ENCODE results near the gene FCHO1. TPM values are rescaled to one million over a fixed set of nuclear protein-coding genes. Genes with fewer than 3 reads are reported as not detected.

Gene FCHO1
- total RNA-seq, 2 experiments from 2014 or later: 85.6 to 107 TPM

DNA sequence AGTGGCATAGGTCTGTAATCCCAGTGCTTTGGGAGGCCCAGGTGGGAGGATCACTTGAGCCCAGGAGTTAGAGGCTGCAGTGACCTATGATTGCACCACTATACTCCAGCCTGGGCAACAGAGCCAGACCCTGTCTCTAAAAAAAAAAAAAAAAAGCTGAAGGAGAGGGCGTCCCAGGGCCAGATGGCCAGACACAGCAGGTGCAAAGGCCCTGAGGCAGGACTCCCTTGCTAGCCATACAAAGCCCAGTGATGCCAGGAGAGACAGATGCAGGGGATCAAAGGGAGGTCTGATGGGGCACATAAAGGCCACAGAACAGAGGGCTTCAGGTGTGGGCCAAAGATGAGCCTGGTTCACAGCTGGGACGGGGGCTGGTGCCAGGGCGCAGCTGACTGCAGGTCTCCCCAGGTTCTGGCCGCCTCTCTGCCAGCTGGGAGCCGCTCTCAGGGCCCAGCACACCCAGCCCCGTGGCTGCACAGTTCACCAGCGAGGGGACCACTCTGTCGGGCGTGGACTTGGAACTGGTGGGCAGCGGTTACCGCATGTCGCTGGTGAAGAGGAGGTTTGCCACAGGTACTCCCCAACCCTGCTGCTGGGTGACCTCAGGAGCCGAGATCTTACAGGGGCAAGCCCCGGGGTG, 36.1 kb downstream of the FCHO1 start:
- no peak overlapping the region for H3K4me3 ChIP-seq (ENCODE audit: low read depth, low read length, poor library complexity, severe bottlenecking)
- intact Hi-C loops (cut with micrococcal nuclease; ENCODE audit: unreplicated experiment): no loop called here
- H4K20me1 ChIP-seq (ENCODE audit: insufficient read depth, low read length): no peaks in the 10 kb centered on the region
- TF ChIP-seq EZH2phosphoT487 (IDR thresholded peaks at IDR 0.05; ENCODE audit: borderline replicate concordance, low read depth, low read length): no peak
- TF ChIP-seq, protein P1, sequence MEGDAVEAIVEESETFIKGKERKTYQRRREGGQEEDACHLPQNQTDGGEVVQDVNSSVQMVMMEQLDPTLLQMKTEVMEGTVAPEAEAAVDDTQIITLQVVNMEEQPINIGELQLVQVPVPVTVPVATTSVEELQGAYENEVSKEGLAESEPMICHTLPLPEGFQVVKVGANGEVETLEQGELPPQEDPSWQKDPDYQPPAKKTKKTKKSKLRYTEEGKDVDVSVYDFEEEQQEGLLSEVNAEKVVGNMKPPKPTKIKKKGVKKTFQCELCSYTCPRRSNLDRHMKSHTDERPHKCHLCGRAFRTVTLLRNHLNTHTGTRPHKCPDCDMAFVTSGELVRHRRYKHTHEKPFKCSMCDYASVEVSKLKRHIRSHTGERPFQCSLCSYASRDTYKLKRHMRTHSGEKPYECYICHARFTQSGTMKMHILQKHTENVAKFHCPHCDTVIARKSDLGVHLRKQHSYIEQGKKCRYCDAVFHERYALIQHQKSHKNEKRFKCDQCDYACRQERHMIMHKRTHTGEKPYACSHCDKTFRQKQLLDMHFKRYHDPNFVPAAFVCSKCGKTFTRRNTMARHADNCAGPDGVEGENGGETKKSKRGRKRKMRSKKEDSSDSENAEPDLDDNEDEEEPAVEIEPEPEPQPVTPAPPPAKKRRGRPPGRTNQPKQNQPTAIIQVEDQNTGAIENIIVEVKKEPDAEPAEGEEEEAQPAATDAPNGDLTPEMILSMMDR (conservative IDR thresholded peaks at IDR 0.05; ENCODE audit: low read length): no peak
- POLR2A ChIA-PET: interaction anchor here (0.5 to 0.6 kb wide), 2 partner anchors 249 to 377 kb away, joined by 4 read pairs; no protein-coding TSS in a partner anchor
- CTCF ChIA-PET (ENCODE audit: unreplicated experiment): no interaction called here
- BruUV-seq (replicated peaks): no TSS peak
- peaks cover 4% of the 10 kb centered on the region for H3K4me1 ChIP-seq (ENCODE audit: insufficient read depth, low read length, poor library complexity, severe bottlenecking)
- no peaks in the 10 kb centered on the region for H3K79me2 ChIP-seq (ENCODE audit: insufficient read depth, low read depth, low read length)
- H3K36me3 ChIP-seq (ENCODE audit: insufficient read depth, low read length): peaks cover 63% of the 10 kb centered on the region
- no peaks in the 10 kb centered on the region for H3K9me3 ChIP-seq (ENCODE audit: low read length)
- no peak overlapping the region for H3K4me2 ChIP-seq (ENCODE audit: low read length)
- DNase-seq (ENCODE audit: low spot score): no peak
- no peak overlapping the region for H3K27ac ChIP-seq (ENCODE audit: low read depth, low read length, poor library complexity, severe bottlenecking)
- no peaks in the 10 kb centered on the region for H3K9me2 ChIP-seq (ENCODE audit: insufficient read depth, low read length)
- H2AFZ ChIP-seq (ENCODE audit: low read length): no peak overlapping the region

DNA sequence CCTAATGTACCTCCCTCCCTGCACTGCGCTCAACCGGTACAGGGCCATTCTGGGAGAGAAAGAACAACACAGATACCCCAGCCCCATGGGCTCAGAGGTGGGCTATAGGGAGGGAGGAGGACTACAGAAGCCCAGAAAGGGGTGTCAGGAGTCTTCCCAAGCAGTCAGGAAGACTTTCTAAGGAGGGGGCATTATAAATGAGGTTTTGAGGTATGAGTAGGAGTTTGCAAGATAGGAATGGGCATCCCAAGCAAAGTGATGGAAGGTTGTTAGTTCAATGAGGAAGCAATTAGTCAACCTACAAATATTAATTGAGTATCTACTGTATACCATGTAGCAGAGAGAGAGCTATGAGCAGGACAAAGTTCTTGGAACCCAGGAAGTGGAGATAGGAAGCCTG, 37.4 kb downstream of the FCHO1 start:
- DNase-seq (ENCODE audit: low spot score): no peak
- Histone ChIP-seq H3K4me1 (ENCODE audit: insufficient read depth, low read length, poor library complexity, severe bottlenecking) (peaks cover 4% of the 10 kb centered on the region), H2AFZ (ENCODE audit: low read length) (no peak overlapping the region), H3K36me3 (ENCODE audit: insufficient read depth, low read length) (peaks cover 55% of the 10 kb centered on the region), H3K9me2 (ENCODE audit: insufficient read depth, low read length) (no peaks in the 10 kb centered on the region), H3K79me2 (ENCODE audit: insufficient read depth, low read depth, low read length) (no peaks in the 10 kb centered on the region), H3K9me3 (ENCODE audit: low read length) (no peaks in the 10 kb centered on the region), H3K4me2 (ENCODE audit: low read length) (no peak overlapping the region), H4K20me1 (ENCODE audit: insufficient read depth, low read length) (no peaks in the 10 kb centered on the region), H3K4me3 (ENCODE audit: low read depth, low read length, poor library complexity, severe bottlenecking) (no peak overlapping the region), H3K27ac (ENCODE audit: low read depth, low read length, poor library complexity, severe bottlenecking) (no peak overlapping the region)
- intact Hi-C loops (cut with micrococcal nuclease; ENCODE audit: unreplicated experiment): no loop called here
- ChIA-PET CTCF (ENCODE audit: unreplicated experiment) (no interaction called here), POLR2A (interaction anchor here (0.7 kb wide), 1 partner anchor 34 kb away, joined by 3 read pairs; no protein-coding TSS in a partner anchor)
- TF ChIP-seq, protein P1 (conservative IDR thresholded peaks at IDR 0.05; ENCODE audit: low read length): no peak
- no peak for TF ChIP-seq EZH2phosphoT487 (IDR thresholded peaks at IDR 0.05; ENCODE audit: borderline replicate concordance, low read depth, low read length)
- BruUV-seq (replicated peaks): no TSS peak

DNA sequence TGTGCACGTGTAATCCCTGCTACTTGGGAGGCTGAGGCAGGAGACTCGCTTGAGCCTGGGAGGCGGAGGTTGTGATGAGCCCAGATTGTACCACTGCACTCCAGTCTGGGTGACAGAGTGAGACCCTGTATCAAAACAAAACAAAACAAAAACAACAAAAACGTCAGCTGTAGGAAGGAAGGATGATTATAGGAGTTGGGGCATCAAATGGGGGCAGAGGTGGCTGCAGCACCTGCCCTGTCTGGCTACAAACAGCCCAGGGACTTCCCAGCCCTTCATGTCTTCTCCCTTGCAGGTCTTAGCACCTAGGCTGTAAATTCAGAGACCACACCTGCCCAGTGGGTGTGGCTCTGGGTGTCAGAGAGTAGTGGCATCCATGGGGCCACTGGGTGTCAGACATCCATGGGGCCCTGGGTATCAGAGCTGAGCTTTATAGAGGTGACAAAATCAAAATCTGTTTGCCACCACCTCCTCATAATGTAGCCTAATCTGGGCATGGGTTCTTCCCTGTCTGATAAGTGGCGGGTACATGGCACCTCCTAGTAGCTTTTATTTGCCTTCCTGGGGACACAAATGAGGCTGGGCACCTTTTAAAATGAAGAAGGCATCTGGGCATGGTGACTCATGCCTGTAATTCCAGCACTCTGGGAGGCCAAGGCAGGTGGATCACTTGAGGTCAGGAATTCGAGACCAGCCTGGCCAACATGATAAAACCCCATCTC, 38.9 kb downstream of the FCHO1 start:
- Histone ChIP-seq H3K9me3 (ENCODE audit: low read length) (no peaks in the 10 kb centered on the region), H3K27ac (ENCODE audit: low read depth, low read length, poor library complexity, severe bottlenecking) (no peak overlapping the region), H2AFZ (ENCODE audit: low read length) (no peak overlapping the region), H3K79me2 (ENCODE audit: insufficient read depth, low read depth, low read length) (no peaks in the 10 kb centered on the region), H4K20me1 (ENCODE audit: insufficient read depth, low read length) (no peaks in the 10 kb centered on the region), H3K4me3 (ENCODE audit: low read depth, low read length, poor library complexity, severe bottlenecking) (no peak overlapping the region), H3K36me3 (ENCODE audit: insufficient read depth, low read length) (peaks cover 39% of the 10 kb centered on the region), H3K4me1 (ENCODE audit: insufficient read depth, low read length, poor library complexity, severe bottlenecking) (peaks cover 4% of the 10 kb centered on the region), H3K4me2 (ENCODE audit: low read length) (no peak overlapping the region), H3K9me2 (ENCODE audit: insufficient read depth, low read length) (no peaks in the 10 kb centered on the region)
- POLR2A ChIA-PET: no interaction called here
- peak; percentile 31 for DNase-seq (ENCODE audit: low spot score)
- BruUV-seq (replicated peaks): no TSS peak
- intact Hi-C loops (cut with micrococcal nuclease; ENCODE audit: unreplicated experiment): no loop called here
- CTCF ChIA-PET (ENCODE audit: unreplicated experiment): no interaction called here
- TF ChIP-seq, protein P1 (conservative IDR thresholded peaks at IDR 0.05; ENCODE audit: low read length): no peak
- no peak for TF ChIP-seq EZH2phosphoT487 (IDR thresholded peaks at IDR 0.05; ENCODE audit: borderline replicate concordance, low read depth, low read length)

Measured in OCI-LY7 (cell line).